Cortex of kidney (tissue), 1 donor: ENCODE results near the gene CCDC9.
"Not testable (repeated sequence)": the region's sequence is repeated elsewhere in the genome, so short reads cannot be mapped to it uniquely, and the experiment has no call there.

Source experiments
- DNase-seq: peaks from one replicate; lab custom pipeline; 2025; lab: John Stamatoyannopoulos, UW

CCDC9 gene

DNA sequence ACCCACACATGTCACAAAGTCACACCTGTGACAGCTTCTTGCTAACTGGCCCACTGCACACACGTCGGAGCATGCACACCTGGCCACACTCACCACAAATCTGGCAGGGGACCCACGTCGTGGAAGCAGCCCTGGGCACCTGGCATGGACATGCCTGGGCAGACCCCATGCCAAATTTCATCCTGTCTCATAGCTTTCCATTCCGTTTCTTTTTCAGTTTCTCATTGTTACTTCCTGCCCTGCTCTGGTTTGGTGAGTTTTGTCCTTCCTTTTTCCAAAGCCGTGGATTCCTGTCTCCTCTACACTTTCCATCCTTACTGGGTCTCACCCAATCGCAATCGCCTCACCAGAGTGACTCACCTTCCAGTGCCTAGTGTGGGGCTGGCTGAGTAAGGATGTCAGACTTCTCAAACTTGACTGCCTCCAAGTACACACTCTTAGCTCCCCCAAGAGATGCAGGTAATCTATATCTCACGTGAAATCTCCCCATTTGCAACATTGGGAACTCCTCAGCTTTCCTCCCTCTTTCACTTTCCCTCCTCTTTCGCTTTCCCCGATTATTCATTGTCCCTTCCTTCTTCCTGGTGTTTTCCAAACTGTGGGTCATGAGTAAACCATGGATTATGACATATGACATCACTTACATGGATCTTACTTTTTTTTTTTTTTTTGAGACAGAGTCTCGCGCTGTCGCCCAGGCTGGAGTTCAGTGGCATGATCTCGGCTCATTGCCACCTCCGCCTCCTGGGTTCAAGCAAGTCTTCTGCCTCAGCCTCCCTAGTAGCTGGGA, 23.7 kb upstream of the CCDC9 start:
- no peak for DNase-seq

- no peak for DNase-seq
Measured at GRCh38 chr19:47236072-47236675, 20.2 kb upstream of the CCDC9 start.

DNA sequence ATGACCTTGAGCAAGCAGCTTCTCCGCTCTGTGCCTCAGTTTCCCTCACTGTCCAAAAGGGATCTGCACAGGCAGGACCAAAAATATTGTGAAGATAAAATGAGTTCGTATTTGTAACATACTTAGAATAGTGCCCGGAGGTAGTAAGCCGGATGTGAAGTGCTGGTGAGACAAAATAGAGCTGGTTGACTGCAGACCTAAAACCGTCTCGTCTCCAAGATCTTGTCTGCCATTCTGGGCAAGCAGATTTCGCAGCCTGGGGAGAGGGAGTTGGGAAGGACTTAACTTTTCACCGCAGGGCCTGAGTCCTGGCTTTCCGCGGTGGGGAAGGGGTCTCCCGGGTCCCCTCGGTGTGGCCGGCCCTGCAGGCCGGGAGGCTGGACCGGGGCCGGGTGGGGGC, 17.2 kb upstream of the CCDC9 start:
- no peak for DNase-seq

DNA sequence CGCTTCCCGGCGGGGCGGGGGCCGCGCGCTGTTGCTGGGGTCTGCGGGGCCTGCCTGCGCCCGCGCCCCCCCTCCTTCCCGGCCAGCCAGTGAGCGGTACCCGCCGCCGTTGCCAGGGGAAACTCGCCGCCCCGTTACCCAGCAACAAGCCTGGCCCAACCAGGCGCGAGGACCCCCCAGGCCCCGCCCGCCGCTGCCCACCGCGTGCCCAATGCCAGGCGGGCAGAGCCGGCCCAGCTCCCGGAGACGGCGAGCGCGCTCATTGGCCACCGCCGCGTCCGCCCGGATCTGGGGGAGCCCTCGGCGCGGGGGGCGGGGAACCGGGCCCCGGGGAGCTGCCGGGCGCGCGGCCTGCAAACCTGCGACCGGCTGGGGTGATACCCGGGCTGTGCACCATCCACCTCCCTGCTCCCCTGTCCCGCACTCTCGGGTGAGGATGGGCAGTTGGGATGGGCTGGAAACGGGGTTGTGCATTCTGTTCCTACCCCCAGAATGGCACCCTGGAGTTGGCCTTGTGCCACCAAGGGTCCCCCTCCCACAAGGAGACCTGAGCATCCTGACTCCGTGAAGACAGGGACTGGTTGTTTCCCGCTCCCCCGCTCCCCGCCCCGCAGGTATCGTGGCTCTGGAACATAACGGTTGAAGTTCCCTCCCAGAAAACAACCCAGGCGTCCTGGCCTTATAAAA, 16.6 kb upstream of the CCDC9 start:
- DNase-seq: no peak

DNA sequence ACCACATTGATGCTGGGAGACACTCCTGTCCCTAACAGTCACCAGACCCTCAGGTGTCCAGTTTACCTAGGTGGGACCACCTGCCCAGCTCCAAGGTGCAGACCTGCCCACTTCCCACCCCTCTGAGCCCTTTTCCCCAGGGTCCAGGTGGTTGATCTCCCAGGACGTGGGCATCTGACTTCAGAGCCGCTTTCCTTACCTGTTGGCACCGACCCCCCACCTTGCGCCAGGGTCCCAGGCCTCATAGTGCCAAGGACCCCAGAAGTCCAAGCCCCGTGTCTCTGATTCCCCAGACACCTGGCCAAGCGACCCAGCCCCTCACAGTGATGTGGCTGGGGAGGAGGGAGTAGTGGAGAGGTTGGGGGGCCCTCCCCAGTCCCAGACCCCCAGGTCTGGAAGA, 15.8 kb upstream of the CCDC9 start:
- no peak for DNase-seq

- DNase-seq: no peak
Measured at GRCh38 chr19:47240996-47241918, 15.1 kb upstream of the CCDC9 start.

DNA sequence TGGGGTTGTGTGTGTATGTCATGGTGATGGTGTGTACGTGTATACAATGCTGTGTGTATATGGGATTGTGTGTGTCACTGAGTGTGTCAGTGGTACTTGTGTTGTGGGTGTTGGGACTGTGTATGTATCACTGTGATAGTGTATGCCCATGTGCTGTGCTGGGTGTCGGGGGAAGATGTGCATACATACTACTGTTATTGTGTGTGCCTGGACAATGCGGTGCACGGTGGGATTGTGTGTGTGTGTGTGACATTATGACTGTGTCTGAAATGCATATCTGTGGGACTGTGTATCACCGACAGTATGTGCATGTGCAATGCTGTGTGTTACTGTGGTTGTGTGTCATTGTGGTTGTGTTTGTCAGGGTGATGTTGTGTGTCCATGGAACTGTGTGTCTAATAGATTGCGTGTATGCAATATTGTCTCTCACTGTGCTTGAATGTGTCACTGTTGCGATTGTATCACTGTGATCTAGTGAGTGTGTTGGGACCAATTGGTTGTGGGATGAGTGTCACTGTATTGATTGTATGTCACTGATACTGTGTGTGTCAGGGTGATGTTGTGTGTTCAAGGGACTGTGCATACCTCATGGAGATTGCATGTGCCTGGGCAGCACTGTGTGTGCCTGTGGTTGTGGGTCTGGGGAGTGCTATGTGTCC, 14.3 kb upstream of the CCDC9 start:
- DNase-seq: no peak

- no peak for DNase-seq
Measured at GRCh38 chr19:47243364-47243775, 13.0 kb upstream of the CCDC9 start.

- DNase-seq: no peak
Measured at GRCh38 chr19:47243776-47244547, 12.4 kb upstream of the CCDC9 start.

GRCh38 chr19:47247308-47247990, 8.9 kb upstream of the CCDC9 start:
- DNase-seq: no peak

GRCh38 chr19:47253016-47253415, 3.3 kb upstream of the CCDC9 start:
- not testable (repeated sequence) for DNase-seq

GRCh38 chr19:47253467-47253881, 2.9 kb upstream of the CCDC9 start:
- no peak for DNase-seq

GRCh38 chr19:47253970-47254369, 2.4 kb upstream of the CCDC9 start:
- no peak for DNase-seq

DNA sequence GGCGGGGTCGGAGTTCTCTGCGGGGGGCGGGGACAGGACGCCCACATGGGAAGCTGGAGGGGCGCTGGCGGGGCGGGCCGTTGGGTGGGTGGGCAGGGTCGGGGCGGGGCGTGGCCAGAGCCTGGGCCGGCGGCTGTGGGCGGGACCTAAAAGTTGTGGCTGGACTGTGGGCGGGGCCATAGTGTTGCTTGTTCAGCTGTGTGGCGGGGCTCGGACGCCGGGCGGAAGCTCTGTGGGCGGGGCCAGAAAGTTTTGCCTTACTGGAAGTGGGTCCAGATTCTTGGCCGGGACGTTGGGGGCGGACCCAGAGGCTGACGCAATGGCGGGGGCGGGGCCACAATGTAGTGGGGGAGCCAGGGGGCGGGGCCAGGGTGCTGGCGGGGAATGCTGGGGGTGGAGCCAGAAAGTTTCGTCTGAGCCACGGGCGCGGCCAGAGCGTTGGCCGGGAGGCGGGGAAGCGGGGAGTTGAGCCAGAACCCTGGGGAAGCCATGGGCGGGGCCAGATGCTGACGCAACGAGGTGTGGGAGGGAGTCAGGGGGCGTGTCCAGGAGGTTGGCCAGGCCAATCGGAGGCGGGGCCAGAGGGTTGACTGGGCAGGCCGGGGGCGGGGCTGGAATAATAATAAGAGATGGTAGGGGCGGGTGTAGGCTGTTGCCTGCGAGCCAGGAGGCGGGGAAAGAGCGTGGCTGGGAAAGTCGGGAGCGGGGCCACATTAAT, 527 bp downstream of the CCDC9 start:
- DNase-seq: peak; percentile 72

DNA sequence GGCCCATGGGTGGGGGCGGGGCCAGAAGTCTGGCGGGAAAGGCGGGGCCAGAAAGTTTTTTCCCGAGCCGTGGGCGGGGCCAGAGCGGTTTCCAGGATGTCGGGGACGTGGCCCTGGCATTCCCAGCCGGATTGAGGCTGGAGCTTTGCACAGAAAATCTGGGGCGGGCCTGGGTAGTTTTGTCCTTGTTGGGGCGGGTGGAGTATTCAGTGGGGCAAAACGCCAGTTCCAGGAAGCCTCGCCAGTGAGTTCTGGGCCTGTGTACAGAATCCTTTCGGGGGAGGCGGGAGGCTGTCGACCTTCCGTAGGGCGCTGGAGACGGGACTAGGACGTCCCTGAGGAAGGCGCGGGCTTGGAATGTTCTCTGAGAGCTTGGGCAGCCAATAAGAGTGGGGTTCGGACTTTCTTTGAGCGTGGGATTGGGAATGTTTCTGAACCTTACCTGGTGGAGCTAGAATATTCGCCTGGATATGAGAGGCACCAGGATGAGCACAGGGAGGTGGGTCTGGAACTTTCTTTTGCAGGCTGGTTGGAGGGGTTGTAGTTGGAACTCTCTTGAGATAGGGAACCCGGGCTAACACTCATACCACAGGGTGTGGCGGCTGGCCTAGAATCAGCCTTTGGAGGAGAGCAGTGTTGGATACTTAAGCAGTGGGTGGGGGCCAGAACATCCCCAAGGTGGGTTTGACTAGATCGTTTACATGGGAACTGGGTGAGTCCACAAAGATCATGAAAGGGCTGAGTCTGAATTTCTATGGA, 1.3 kb downstream of the CCDC9 start:
- DNase-seq: no peak

- DNase-seq: no peak
Measured at GRCh38 chr19:47258434-47258833, 2.1 kb downstream of the CCDC9 start.

DNA sequence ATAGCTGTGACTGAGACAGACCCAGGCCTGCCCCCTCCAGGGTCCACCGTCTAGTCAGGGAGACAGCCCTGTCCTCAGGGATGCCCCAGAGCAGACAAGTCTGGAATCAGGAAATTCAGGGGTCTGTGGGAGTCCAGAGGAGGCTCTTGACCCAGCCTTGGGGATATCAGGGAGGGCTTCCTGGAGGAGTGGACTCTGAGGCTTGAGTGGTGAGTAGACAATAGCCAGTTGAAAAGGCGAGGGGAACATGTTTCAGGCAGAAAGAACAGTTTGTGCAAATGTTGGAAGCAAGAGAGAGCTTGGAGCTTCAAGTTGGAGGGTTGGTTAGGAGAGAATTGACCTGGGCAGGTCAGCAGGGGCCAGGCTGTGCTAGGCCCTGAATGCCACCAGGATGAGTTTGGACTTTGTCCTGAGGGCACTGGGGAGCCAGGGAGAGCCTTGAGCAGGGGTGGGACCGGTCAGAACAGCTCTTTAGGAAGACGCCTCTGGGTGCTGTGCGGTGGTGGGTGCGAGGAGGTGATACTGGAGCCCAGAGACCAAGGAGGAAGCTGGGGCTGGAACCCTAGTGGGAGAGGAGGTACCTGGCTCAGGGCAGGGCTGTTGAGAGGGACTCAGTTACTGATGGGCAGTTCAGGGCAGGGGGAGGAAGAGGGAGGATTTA, 2.7 kb downstream of the CCDC9 start:
- no peak for DNase-seq

- DNase-seq: no peak
Measured at GRCh38 chr19:47260476-47260875, 4.2 kb downstream of the CCDC9 start.
